Measurements from ENCODE around the gene ERICH4. TPM values are rescaled to one million over a fixed set of nuclear protein-coding genes. Genes with fewer than 3 reads are reported as not detected.

The ERICH4 gene, protein sequence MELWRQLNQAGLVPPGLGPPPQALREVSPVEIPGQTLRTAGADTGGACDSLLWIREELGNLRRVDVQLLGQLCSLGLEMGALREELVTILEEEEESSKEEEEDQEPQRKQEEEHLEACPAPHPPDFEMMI
- total RNA-seq = not detected

DNA sequence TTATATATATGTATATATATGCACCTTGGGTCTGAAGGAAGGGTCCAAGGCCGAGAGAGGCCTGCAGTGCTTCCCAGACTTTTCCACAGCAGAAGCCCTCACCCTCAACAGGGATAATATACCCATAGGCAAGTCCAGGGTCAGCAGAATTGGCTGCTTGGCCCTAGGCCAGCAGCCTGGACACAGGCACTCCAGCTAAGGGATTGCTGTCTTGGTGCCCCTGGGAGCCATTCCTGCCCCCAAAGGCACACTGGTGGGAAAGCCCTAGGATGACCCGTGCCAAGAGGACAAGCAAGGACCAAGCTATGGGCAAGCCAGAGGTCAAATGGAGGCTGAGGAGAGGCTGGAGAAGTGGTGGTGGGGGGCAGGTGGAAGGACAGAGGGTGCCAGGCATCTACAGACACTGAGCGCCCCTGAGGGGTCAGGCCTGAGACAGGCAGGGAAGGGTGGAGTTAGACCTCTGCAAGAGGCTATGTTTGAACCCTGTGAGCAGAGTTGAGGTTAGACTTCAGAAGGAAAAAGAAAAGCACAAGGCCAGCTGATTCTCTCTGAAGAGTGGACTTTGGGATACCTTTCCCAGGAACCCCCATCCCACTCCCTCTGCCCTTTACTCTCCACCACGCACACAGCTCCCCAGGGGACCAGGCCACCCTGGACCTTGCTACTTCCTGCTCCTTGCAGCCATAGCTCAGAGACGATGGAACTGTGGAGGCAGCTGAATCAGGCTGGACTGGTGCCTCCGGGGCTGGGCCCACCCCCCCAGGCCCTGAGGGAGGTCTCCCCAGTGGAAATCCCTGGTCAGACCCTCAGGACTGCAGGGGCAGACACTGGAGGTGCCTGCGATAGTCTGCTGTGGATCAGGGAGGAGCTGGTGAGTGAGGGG is at the start of gene ERICH4:
Gene ERICH4 (plus strand): TSS at position 684 of the 883 bp plus-strand sequence. CDS start 14 bp downstream, at position 698.
- TF ChIP-seq, protein P1, sequence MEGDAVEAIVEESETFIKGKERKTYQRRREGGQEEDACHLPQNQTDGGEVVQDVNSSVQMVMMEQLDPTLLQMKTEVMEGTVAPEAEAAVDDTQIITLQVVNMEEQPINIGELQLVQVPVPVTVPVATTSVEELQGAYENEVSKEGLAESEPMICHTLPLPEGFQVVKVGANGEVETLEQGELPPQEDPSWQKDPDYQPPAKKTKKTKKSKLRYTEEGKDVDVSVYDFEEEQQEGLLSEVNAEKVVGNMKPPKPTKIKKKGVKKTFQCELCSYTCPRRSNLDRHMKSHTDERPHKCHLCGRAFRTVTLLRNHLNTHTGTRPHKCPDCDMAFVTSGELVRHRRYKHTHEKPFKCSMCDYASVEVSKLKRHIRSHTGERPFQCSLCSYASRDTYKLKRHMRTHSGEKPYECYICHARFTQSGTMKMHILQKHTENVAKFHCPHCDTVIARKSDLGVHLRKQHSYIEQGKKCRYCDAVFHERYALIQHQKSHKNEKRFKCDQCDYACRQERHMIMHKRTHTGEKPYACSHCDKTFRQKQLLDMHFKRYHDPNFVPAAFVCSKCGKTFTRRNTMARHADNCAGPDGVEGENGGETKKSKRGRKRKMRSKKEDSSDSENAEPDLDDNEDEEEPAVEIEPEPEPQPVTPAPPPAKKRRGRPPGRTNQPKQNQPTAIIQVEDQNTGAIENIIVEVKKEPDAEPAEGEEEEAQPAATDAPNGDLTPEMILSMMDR (IDR thresholded peaks at IDR 0.05) = no peak
- DNase-seq (ENCODE audit: low spot score) (no peak), ATAC-seq (ENCODE audit: low FRiP score) (no peak)

DNA sequence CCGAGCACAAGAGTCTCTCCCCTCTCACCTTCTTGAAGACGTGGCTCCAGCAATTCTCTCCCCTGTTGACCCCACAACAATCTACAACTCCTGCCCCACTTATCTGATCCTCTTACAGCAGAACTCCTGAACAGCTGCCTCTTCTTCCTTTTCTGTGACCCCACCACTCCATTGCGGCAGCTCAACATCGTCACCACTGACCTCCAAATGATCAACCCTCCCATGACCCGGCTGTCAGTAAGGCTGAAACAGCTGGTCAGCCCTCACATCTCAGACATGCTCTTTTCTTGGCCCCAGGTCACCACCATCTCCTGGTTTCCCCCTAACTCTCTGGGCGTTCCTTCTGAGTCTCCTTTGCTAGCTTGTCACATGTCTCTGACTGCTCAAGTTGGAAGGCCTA is 47.6 kb upstream of the ERICH4 start:
- TF ChIP-seq, protein P1 (IDR thresholded peaks at IDR 0.05) = no peak

DNA sequence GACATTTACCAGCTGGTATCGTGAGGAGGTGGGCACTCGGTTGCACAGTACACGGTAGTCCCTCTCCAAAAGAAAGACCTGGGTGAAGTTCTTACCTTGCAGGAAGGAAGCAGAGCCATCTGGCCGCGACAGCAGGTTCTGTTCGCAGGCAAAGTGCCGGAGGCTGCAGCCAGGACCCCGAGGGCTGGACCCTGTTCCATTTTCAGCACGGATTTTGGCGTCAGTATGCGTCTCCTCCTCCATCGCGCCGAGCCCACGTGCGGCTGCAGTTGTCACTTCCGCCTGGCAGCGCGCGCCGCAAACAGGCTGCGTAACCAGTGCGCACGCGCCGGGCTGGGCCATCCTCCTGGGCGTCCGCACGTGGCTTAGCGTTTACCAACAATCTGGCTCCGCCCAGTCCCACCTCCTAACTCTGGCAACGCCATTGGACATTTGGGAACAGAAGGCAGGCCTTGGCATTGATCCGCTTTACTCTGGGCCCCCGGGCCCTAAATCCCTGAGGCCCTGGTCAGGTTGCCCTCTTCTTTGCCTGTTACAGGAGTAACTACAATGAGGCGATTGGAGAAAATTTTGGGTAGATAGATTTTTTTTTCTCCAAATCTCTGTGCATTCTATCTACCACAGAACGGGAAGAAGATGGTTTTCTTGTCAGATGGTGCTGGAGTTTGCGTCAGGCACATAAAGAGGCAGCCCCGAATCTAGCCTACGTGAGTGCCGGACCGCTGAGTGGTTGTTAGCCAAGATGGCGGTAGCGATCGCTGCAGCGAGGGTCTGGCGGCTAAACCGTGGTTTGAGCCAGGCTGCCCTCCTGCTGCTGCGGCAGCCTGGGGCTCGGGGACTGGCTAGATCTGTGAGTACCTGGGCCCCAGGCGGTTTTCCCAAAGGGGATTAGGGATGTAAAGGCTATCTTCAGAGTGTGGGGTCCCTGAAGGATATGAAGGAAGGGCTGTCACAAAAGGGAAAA is 45.6 kb upstream of the ERICH4 start, which contains the start of the genes BCKDHA and EXOSC5:
Gene BCKDHA (plus strand): TSS at position 733 of the 964 bp plus-strand sequence. CDS start 10 bp downstream, at position 743.
Gene EXOSC5 (minus strand): TSS at position 274 of the 964 bp plus-strand sequence. CDS start 31 bp downstream, at position 243.
- peak; percentile 99 for ATAC-seq (ENCODE audit: low FRiP score)
- TF ChIP-seq, protein P1 (IDR thresholded peaks at IDR 0.05) = no peak

More for the DNA sequence above, 47.6 kb upstream of the ERICH4 start:
- DNase-seq (ENCODE audit: low spot score) = no peak
- ATAC-seq (ENCODE audit: low FRiP score) = no peak

DNA sequence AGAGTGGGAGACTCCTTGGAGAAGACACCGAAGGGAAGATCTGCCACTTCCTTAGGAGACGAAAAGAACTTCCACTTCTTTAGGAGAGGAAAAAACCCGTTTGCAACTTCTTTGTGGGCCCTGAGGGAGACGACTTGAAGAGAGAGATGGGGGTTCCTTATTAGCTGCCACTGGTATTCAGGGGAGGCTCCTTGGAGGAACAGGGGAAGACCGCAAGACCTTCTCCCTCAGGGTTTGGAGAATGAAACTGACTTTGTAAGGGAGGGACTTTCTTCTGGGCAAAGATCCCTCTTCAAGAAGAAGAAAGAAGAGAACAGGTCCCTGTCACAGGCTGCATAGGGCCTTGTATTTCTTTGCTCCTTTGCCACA is 44.9 kb upstream of the ERICH4 start:
- TF ChIP-seq, protein P1 (IDR thresholded peaks at IDR 0.05) = no peak
- DNase-seq (ENCODE audit: low spot score) (no peak), ATAC-seq (ENCODE audit: low FRiP score) (no peak)

More for the DNA sequence above, 45.6 kb upstream of the ERICH4 start, which contains the start of the genes BCKDHA and EXOSC5:
- DNase-seq (ENCODE audit: low spot score) = peak; percentile 96

DNA sequence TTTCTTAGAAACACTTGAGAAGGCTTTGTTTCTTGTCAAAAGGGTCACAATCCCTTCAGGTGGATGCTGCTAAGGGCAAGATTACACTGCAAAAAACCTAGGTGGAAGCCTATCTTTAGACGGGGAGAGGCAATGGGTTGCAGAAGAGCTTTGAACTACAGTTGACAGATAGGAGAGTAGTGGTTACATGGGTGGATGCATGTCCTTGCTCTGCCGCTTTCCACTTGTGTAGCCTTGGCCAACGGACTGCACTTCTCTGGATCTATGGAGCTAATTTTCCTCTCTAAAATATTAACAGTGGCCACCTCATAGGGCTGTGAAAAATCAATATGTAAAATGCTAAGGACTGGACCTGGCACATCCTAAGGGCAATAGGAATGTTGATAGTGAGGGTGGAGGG is 44.4 kb upstream of the ERICH4 start:
- no peak for ATAC-seq (ENCODE audit: low FRiP score)
- no peak for DNase-seq (ENCODE audit: low spot score)
- TF ChIP-seq, protein P1 (IDR thresholded peaks at IDR 0.05) = no peak

DNA sequence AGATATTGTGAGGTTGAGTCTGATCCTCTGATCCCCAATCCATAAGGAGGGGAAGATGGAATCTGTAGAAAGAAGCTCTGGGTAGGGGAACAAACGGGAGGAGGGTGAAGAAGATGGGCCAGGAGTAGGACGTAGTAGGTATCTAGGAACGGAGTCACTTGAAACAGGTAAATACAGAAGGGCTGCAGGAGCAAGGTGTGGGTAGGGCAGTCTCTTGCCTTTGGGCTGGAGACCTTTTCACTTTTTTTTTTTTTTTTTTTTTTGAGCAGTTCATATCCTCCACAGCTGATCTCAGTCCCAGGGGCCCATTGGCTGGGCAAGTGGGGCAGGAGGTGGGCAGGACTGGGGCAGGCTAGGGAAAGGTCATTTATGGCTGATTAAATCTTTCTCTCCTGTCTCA is 43.9 kb upstream of the ERICH4 start:
- DNase-seq (ENCODE audit: low spot score) (no peak), ATAC-seq (ENCODE audit: low FRiP score) (no peak)
- TF ChIP-seq, protein P1 (IDR thresholded peaks at IDR 0.05) = no peak
